GM12892 (cell line): ENCODE measurements around the gene FBXO11.

ENCODE experiments used
- DNase-seq: peaks from one replicate; pipeline ENCODE4 v3.0.0; 2011; ENCODE audit not compliant: insufficient read length
- FAIRE-seq: peaks from 2 replicates; lab custom pipeline; 2011; peaks lifted over from hg19 to GRCh38; lab: Jason Lieb, UNC
- POLR2A ChIP-seq: IDR thresholded peaks from 2 replicates; pipeline ENCODE4 v1.6.1; 2011; ENCODE audit warnings: low read depth, low read length, control low read depth
- POLR2AphosphoS5 ChIP-seq: IDR thresholded peaks from 2 replicates; pipeline ENCODE4 v1.6.1; 2011; ENCODE audit warnings: low read depth, low read length, control low read depth
- TAF1 ChIP-seq: IDR thresholded peaks from 2 replicates; pipeline ENCODE4 v1.6.1; 2011; ENCODE audit warnings: low read depth, mild to moderate bottlenecking, control low read depth, low read length, borderline replicate concordance

Gene FBXO11

GRCh38 chr2:47796090-47796697, 110.1 kb downstream of the FBXO11 start:
- FAIRE-seq (no peak), DNase-seq (no peak)
- TF ChIP-seq POLR2A (no peak), TAF1 (no peak), POLR2AphosphoS5 (no peak)

- no peak for FAIRE-seq
- TF ChIP-seq POLR2A (no peak), POLR2AphosphoS5 (no peak), TAF1 (no peak)
- no peak for DNase-seq
These were observed 120.3 kb downstream of the FBXO11 start for GRCh38 chr2:47785986-47786385.

- DNase-seq, result no peak
- TF ChIP-seq POLR2AphosphoS5 (no peak), TAF1 (no peak), POLR2A (no peak)
- no peak for FAIRE-seq
These were observed 121.9 kb downstream of the FBXO11 start for GRCh38 chr2:47784352-47784851.

- FAIRE-seq (no peak), DNase-seq (peak; percentile 53)
- TF ChIP-seq TAF1 (no peak), POLR2AphosphoS5 (no peak), POLR2A (no peak)
These were observed 122.6 kb downstream of the FBXO11 start for GRCh38 chr2:47783486-47784351.

- TF ChIP-seq TAF1 (peak; percentile 69), POLR2AphosphoS5 (peak; percentile 64; the same call in 1 of the 2 replicates), POLR2A (peak; percentile 84)
- FAIRE-seq, result peak; percentile 88
- peak; percentile 93 for DNase-seq
These were observed 123.4 kb downstream of the FBXO11 start, which contains the start of gene MSH6 for GRCh38 chr2:47782671-47783485. Gene MSH6, plus strand, starts transcription at chr2:47783145. Its CDS starts 89 bp downstream, at chr2:47783234.

GRCh38 chr2:47782381-47782670, 124.0 kb downstream of the FBXO11 start:
- DNase-seq (no peak), FAIRE-seq (peak; percentile 33)
- TF ChIP-seq TAF1 (no peak), POLR2A (no peak), POLR2AphosphoS5 (no peak)

GRCh38 chr2:47779426-47779790, 126.9 kb downstream of the FBXO11 start:
- DNase-seq (no peak), FAIRE-seq (no peak)
- TF ChIP-seq POLR2AphosphoS5 (no peak), TAF1 (no peak), POLR2A (no peak)

- no peak for FAIRE-seq
These were observed 127.4 kb downstream of the FBXO11 start for GRCh38 chr2:47778698-47779425.

GRCh38 chr2:47777277-47777937, 128.9 kb downstream of the FBXO11 start:
- DNase-seq, result no peak
- FAIRE-seq, result no peak
- no peak for TF ChIP-seq POLR2AphosphoS5
- no peak for TF ChIP-seq TAF1
- TF ChIP-seq POLR2A, result no peak

More at GRCh38 chr2:47778698-47779425, 127.4 kb downstream of the FBXO11 start:
- no peak for DNase-seq
- TF ChIP-seq POLR2A (no peak), TAF1 (no peak), POLR2AphosphoS5 (no peak)

GRCh38 chr2:47774567-47774966, 131.7 kb downstream of the FBXO11 start:
- no peak for DNase-seq
- no peak for TF ChIP-seq POLR2AphosphoS5
- no peak for TF ChIP-seq TAF1
- no peak for TF ChIP-seq POLR2A
- FAIRE-seq, result no peak
